H1 (cell line): Measurements from ENCODE around the gene ZNF132. TPM values are rescaled to one million over a fixed set of nuclear protein-coding genes. Genes with fewer than 3 reads are reported as not detected.
"Not testable (repeated sequence)": the region's sequence is repeated elsewhere in the genome, so short reads cannot be mapped to it uniquely, and the experiment has no call there.

Experiments used
- CTCF ChIA-PET: fragments of 300-600 bp; sonication (Branson Sonifier 250); formaldehyde crosslinking; loops from one replicate; lab custom pipeline; 2021; ENCODE audit not compliant: partially characterized antibody; lab: Charles Lee
- POLR2A ChIA-PET: fragments of 300-600 bp; sonication (Branson Sonifier 250); formaldehyde crosslinking; loops from one replicate; lab custom pipeline; 2021; ENCODE audit warnings: inconsistent platforms; ENCODE audit not compliant: partially characterized antibody; lab: Charles Lee
- DNase-seq, 2 experiments: peaks; one replicate each; pipeline versions ENCODE4 v3.0.0 to v3.0.0-alpha.2; 2010 to 2022; ENCODE audit warnings: low spot score in 2 of 2, low read depth in 1 of 2, mixed read lengths in 1 of 2
- FAIRE-seq: peaks from 2 replicates; lab custom pipeline; 2011; peaks lifted over from hg19 to GRCh38; lab: Jason Lieb, UNC
- H2AFZ ChIP-seq: 2 replicates; pipeline ENCODE4 v1.8.1; 2012; ENCODE audit warnings: low read length, inconsistent platforms
- H2AK5ac ChIP-seq: 2 replicates; pipeline ENCODE4 v1.6.1; 2013; ENCODE audit warnings: low read depth, low read length
- H2BK120ac ChIP-seq: replicated peaks from 2 replicates; pipeline ENCODE3; 2013; ENCODE audit warnings: low read depth, low read length, inconsistent platforms
- H2BK12ac ChIP-seq: 2 replicates; pipeline ENCODE4 v1.6.1; 2013; ENCODE audit warnings: low read depth, low read length
- H2BK15ac ChIP-seq: 2 replicates; pipeline ENCODE4 v1.6.1; 2013; ENCODE audit warnings: low read length
- H2BK20ac ChIP-seq: 2 replicates; pipeline ENCODE4 v1.6.1; 2013; ENCODE audit warnings: low read length
- H2BK5ac ChIP-seq: 2 replicates; pipeline ENCODE4 v1.6.1; 2013; ENCODE audit warnings: low read depth, low read length
- H3K14ac ChIP-seq: 2 replicates; pipeline ENCODE4 v1.6.1; 2013; ENCODE audit warnings: inconsistent platforms; ENCODE audit not compliant: insufficient read length
- H3K18ac ChIP-seq: 2 replicates; pipeline ENCODE4 v1.6.1; 2013; ENCODE audit warnings: low read length; ENCODE audit errors: extremely low read depth
- H3K23ac ChIP-seq: 2 replicates; pipeline ENCODE4 v1.6.1; 2013; ENCODE audit warnings: inconsistent platforms; ENCODE audit not compliant: insufficient read length
- H3K23me2 ChIP-seq: 2 replicates; pipeline ENCODE4 v1.6.1; 2013; ENCODE audit warnings: low read depth, low read length
- H3K27ac ChIP-seq: 2 replicates; pipeline ENCODE4 v1.6.1; 2011; ENCODE audit warnings: low read depth, low read length, inconsistent platforms
- H3K27me3 ChIP-seq, 4 experiments: replicated peaks in 1 of 4; 1 replicate in 1 of 4; 2 replicates in 3 of 4; pipeline versions ENCODE4 v1.6.1 to v1.8.1; 2011 to 2013; ENCODE audit warnings: low read length in 3 of 4, mild to moderate bottlenecking in 3 of 4, inconsistent platforms in 2 of 4, mixed read lengths in 2 of 4, moderate library complexity in 1 of 4; ENCODE audit not compliant: control insufficient read depth in 3 of 4, insufficient read depth in 3 of 4; ENCODE audit errors: extremely low read depth in 1 of 4
- H3K36me3 ChIP-seq, 4 experiments: 2 replicates each; pipeline versions ENCODE4 v1.6.1 to v1.8.1; 2011 to 2013; ENCODE audit warnings: mild to moderate bottlenecking in 4 of 4, low read length in 3 of 4, moderate library complexity in 2 of 4, control low read depth in 1 of 4, inconsistent platforms in 1 of 4; ENCODE audit not compliant: insufficient read depth in 4 of 4, control insufficient read depth in 2 of 4
- H3K4ac ChIP-seq: replicated peaks from 2 replicates; pipeline ENCODE3; 2013; ENCODE audit warnings: low read length, low read depth, mixed read lengths, inconsistent platforms; ENCODE audit not compliant: insufficient read length
- H3K4me1 ChIP-seq, 4 experiments: replicated peaks in 1 of 4; 1 replicate in 1 of 4; 2 replicates in 3 of 4; pipeline versions ENCODE4 v1.6.1 to v1.8.1; 2011 to 2013; ENCODE audit warnings: low read length in 3 of 4, inconsistent platforms in 2 of 4, mixed read lengths in 1 of 4; ENCODE audit not compliant: insufficient read depth in 4 of 4, control insufficient read depth in 3 of 4
- H3K4me2 ChIP-seq, 2 experiments: 2 replicates each; pipeline versions ENCODE4 v1.6.1 to v1.8.1; 2011 to 2013; ENCODE audit warnings: low read depth in 2 of 2, low read length in 2 of 2, control low read depth in 1 of 2, inconsistent platforms in 1 of 2, mild to moderate bottlenecking in 1 of 2; ENCODE audit not compliant: insufficient read depth in 1 of 2
- H3K4me3 ChIP-seq, 4 experiments: fragments of 200-600, 300-600 bp in 1 of 4; sonication (generic), shearing (Covaris generic), sonication (Bioruptor Twin) in 1 of 4; 2 replicates each; pipeline versions ENCODE4 v1.5.1 to v1.8.1; 2011 to 2016; ENCODE audit warnings: low read length in 4 of 4, low read depth in 3 of 4, control low read depth in 2 of 4, inconsistent platforms in 2 of 4, mild to moderate bottlenecking in 2 of 4, mixed read lengths in 1 of 4, moderate library complexity in 1 of 4; ENCODE audit not compliant: insufficient read depth in 2 of 4; ENCODE audit errors: extremely low read depth in 1 of 4
- H3K56ac ChIP-seq: replicated peaks from 2 replicates; pipeline ENCODE3; 2013; ENCODE audit warnings: low read depth, mild to moderate bottlenecking, mixed read lengths, low read length, inconsistent platforms; ENCODE audit not compliant: insufficient read length
- H3K79me1 ChIP-seq: 2 replicates; pipeline ENCODE4 v1.6.1; 2013; ENCODE audit warnings: low read depth, low read length, control low read depth
- H3K79me2 ChIP-seq, 2 experiments: 2 replicates each; pipeline versions ENCODE4 v1.6.1 to v1.8.1; 2012 to 2013; ENCODE audit warnings: low read length in 2 of 2, mild to moderate bottlenecking in 2 of 2, inconsistent platforms in 1 of 2; ENCODE audit not compliant: insufficient read depth in 2 of 2, control insufficient read depth in 1 of 2
- H3K9ac ChIP-seq, 4 experiments: replicated peaks in 1 of 4; 1 replicate in 1 of 4; 2 replicates in 3 of 4; pipeline versions ENCODE4 v1.6.1 to v1.8.1; 2011 to 2013; ENCODE audit warnings: low read depth in 3 of 4, low read length in 3 of 4, control low read depth in 2 of 4, mild to moderate bottlenecking in 2 of 4, moderate library complexity in 2 of 4, inconsistent platforms in 1 of 4; ENCODE audit errors: extremely low read depth in 1 of 4
- H3K9me3 ChIP-seq, 2 experiments: 2 replicates each; pipeline versions ENCODE4 v1.6.1 to v1.8.1; 2012 to 2013; ENCODE audit warnings: mild to moderate bottlenecking in 2 of 2, moderate library complexity in 2 of 2, control low read depth in 1 of 2, inconsistent platforms in 1 of 2, low read depth in 1 of 2, low read length in 1 of 2, mixed read lengths in 1 of 2; ENCODE audit not compliant: insufficient read depth in 2 of 2
- H4K20me1 ChIP-seq, 2 experiments: replicated peaks in 1 of 2; 2 replicates each; pipeline versions ENCODE3 to v1.8.1; 2011 to 2013; ENCODE audit warnings: inconsistent platforms in 2 of 2, low read length in 2 of 2, mild to moderate bottlenecking in 1 of 2; ENCODE audit not compliant: insufficient read depth in 2 of 2, control insufficient read depth in 1 of 2
- H4K5ac ChIP-seq: 2 replicates; pipeline ENCODE4 v1.6.1; 2013; ENCODE audit warnings: low read length, low read depth, mixed read lengths, inconsistent platforms; ENCODE audit not compliant: insufficient read length
- H4K8ac ChIP-seq: 2 replicates; pipeline ENCODE4 v1.8.0; 2013; ENCODE audit warnings: mild to moderate bottlenecking, moderate library complexity, low read length, inconsistent platforms; ENCODE audit not compliant: insufficient read depth; ENCODE audit errors: extremely low read depth
- H4K91ac ChIP-seq: replicated peaks from 2 replicates; pipeline ENCODE3; 2013; ENCODE audit warnings: low read length, mixed read lengths, inconsistent platforms; ENCODE audit not compliant: insufficient read length
- WGBS, 2 experiments: shearing (Covaris generic) in 1 of 2; methylation state at CpG; one replicate each; pipeline versions ENCODE4 v1.1.6 to v1.1.7; 2013 to 2015; ENCODE audit warnings: low lambda C conversion rate in 2 of 2, mixed read lengths in 2 of 2, inconsistent platforms in 1 of 2, low coverage in 1 of 2, missing lambda C conversion rate in 1 of 2; ENCODE audit not compliant: insufficient replicate concordance in 2 of 2, insufficient coverage in 1 of 2, insufficient read length in 1 of 2; ENCODE audit errors: extremely low coverage in 1 of 2, missing lambda C conversion rate in 1 of 2; 5-methylcytosine and 5-hydroxymethylcytosine counted together
- polyA plus RNA-seq, 7 experiments: library from polyadenylated mRNA; depleted of rRNA in 3 of 7; stranded (reverse) in 5 of 7; unstranded in 2 of 7; fragments of >200 nt in 5 of 7; fragments of 200-250 nt in 2 of 7; gene quantifications; 1 replicate in 5 of 7; 2 replicates in 1 of 7; 4 replicates in 1 of 7; pipeline versions ENCODE4 v1.2.1 to v1.2.3, GENCODE V29; 2011 to 2013; ENCODE audit warnings: missing spikeins in 2 of 7, mixed read lengths in 2 of 7
- total RNA-seq: library from RNA; stranded (reverse); fragmentation: NEBNext Ultra II Directional; extraction: Animal tissue kit (Norgen Biotek cat#: 25700); gene quantifications from 2 replicates; pipeline ENCODE4 v1.2.1, GENCODE V29; 2021

The ZNF132 gene
- total and polyA plus RNA-seq, 2 of the 8 experiments (the other 6 are each of a cell fraction or from before 2014, with no cell fraction given) = 0.89 to 1.9 TPM

DNA sequence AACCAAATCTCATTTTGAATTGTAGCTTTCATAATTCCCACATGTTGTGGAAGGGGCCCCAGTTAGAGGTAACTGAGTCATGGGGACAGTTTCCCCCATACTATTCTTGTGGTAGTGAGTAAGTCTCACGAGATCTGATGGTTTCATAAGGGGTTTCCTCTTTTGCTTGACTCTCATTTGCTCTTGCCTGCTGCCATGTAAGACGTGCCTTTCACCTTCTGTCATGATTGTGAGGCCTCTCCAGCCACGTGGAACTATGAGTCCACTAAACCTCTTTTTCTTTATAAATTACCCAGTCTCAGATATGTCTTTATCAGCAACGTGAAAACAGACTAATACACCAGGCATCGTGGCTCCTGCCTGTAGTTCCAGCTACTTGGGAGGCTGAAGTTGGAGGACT lies 10.0 kb upstream of the ZNF132 start:
- H3K56ac ChIP-seq, H2AK5ac ChIP-seq, H3K79me1 ChIP-seq, H3K18ac ChIP-seq, H2BK20ac ChIP-seq, H2BK120ac ChIP-seq, H3K23ac ChIP-seq, H3K4me1 ChIP-seq, H3K79me2 ChIP-seq, H4K20me1 ChIP-seq, H4K5ac ChIP-seq, H2BK12ac ChIP-seq, H3K9ac ChIP-seq, H3K14ac ChIP-seq, H3K23me2 ChIP-seq, H3K4me2 ChIP-seq, H3K4me3 ChIP-seq, H4K91ac ChIP-seq, DNase-seq, H2BK15ac ChIP-seq, H2BK5ac ChIP-seq, H3K36me3 ChIP-seq, H3K27ac ChIP-seq, H2AFZ ChIP-seq, H4K8ac ChIP-seq, FAIRE-seq, H3K4ac ChIP-seq: not testable (repeated sequence)
- Histone ChIP-seq H3K9me3 (peaks cover 14 to 17% of the 10 kb centered on the region in 2 experiments), H3K27me3 (peaks cover 0 to 12% (median 6%) of the 10 kb centered on the region in 4 experiments; a peak in 3 of 7 replicates)
- ChIA-PET POLR2A (interaction anchor here (3.1 kb wide), 1 partner anchor 10 kb away, joined by 13 read pairs; the partner anchor contains the start of gene ZNF132), CTCF (interaction anchor here (0.6 kb wide), 2 partner anchors 26 to 34 kb away, joined by 3 to 5 read pairs; no protein-coding TSS in a partner anchor)
- WGBS, 2 experiments = 71% methylated on average over 5 of the region's 5 CpGs; no CpG with 5 or more reads in 1 of the 2 experiments

DNA sequence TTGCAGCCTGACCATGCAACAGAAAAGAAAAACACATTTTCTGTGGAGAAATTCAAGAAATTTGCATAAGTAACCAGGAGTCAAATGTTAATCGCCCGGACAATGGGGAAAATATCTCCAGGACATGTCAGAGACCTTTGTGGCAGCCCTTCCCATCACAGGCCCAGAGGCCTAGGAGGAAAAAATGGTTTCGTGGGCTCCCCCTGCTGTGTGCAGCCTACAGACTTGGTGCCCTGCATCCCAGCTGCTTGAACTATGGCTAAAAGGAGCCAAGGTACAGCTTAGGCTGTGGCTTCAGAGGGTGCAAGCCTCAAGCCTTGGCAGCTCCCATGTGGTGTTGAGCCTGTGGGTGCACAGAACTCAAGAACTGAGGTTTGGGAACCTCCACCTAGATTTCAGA lies 8.9 kb upstream of the ZNF132 start:
- H3K56ac ChIP-seq, H3K4ac ChIP-seq, H4K5ac ChIP-seq, H3K4me3 ChIP-seq, H3K23me2 ChIP-seq, H4K8ac ChIP-seq, H3K4me2 ChIP-seq, H2BK12ac ChIP-seq, H2BK120ac ChIP-seq, H2BK20ac ChIP-seq, H2BK5ac ChIP-seq, H3K27ac ChIP-seq, H3K9ac ChIP-seq, FAIRE-seq, H3K4me1 ChIP-seq, H3K36me3 ChIP-seq, H2AK5ac ChIP-seq, CTCF ChIA-PET, H4K20me1 ChIP-seq, H3K23ac ChIP-seq, H3K14ac ChIP-seq, H3K79me1 ChIP-seq, H2AFZ ChIP-seq, H4K91ac ChIP-seq, H3K18ac ChIP-seq, H3K79me2 ChIP-seq, H2BK15ac ChIP-seq, DNase-seq: not testable (repeated sequence)
- POLR2A ChIA-PET = interaction anchor here (1.0 kb wide), 1 partner anchor 20 kb away, joined by 3 read pairs; no protein-coding TSS in a partner anchor
- peaks cover 0 to 12% (median 6%) of the 10 kb centered on the region in 4 experiments; a peak in 3 of 7 replicates for H3K27me3 ChIP-seq
- 68% methylated on average over 3 of the region's 3 CpGs; no CpG with 5 or more reads in 1 of the 2 experiments for WGBS, 2 experiments
- peaks cover 14 to 17% of the 10 kb centered on the region in 2 experiments for H3K9me3 ChIP-seq
